ENCODE data around the gene RAB4B. TPM values are rescaled to one million over a fixed set of nuclear protein-coding genes. Genes with fewer than 3 reads are reported as not detected.

Gene RAB4B
- total and polyA plus RNA-seq, 2 donors (not counting 1 experiment from before 2014, with no cell fraction given) = 108 to 141 TPM

DNA sequence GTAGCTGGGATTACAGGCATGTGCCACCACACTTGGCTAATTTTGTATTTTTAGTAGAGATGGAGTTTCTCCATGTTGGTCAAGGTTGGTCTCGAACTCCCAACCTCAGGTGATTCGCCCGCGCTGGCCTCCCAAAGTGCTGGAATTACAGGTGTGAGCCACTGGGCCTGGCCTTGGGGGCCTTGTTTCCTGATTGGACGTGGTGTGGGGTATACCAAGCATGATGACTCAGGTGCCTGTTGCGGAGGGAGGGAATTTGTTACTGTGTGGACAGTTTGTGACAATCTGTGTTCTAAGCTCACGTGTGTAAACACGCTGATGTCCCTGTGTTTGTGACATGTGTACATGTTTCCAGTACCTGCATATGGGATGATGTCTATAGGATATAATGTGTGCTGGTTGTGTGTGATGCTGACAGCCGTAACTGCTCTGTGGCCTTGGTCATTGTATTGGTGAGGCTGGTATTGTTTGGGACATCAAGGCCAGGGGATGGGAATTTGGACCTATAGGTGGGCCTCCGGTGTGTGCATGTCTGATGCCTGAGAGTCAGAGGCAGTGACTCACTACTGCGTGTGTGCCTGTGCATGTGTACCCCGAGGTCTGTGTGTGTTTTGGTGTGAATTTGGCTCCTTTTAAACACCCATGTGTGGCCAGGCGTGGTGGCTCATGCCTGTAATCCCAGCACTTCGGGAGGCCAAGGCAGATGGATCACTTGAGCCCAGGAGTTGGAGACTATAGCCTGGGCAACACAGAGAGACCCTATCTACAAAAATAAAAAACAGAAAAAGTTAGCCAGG is 19.3 kb downstream of the RAB4B start:
- H3K79me2 ChIP-seq (ENCODE audit: control insufficient read depth, insufficient read depth, low read length) = peaks cover 40% of the 10 kb centered on the region
- peak overlapping the region; percentile 79 for H3K9ac ChIP-seq (ENCODE audit: low read length)
- intact Hi-C loops (cut with micrococcal nuclease) = loop anchor here (5.0 kb wide), 1 partner anchor 185 kb away; no protein-coding TSS in a partner anchor
- ChIA-PET CTCF (interaction anchor here (0.7 to 4.9 kb wide), 7 partner anchors 11 to 135 kb away, joined by 3 to 48 read pairs (median 7); partner anchors contain the start of genes COQ8B, ITPKC and RAB4B), POLR2A (interaction anchor here (1.1 to 3.1 kb wide), 8 partner anchors 10 to 134 kb away, joined by 4 to 68 read pairs (median 6); partner anchors contain the start of genes ACTMAP, RAB4B and SNRPA)
- H3K9me3 Mint-ChIP-seq (ENCODE audit: insufficient read depth) = no peaks in the 10 kb centered on the region
- no peaks in the 10 kb centered on the region for H3K27me3 ChIP-seq (replicated peaks in 1 of 4; ENCODE audit: control extremely low read depth in 1 of 4, control insufficient read depth in 3 of 4, insufficient read depth in 4 of 4, low read length in 3 of 4)
- H3K36me3 ChIP-seq (replicated peaks in 1 of 2; ENCODE audit: control extremely low read depth in 1 of 2, control insufficient read depth in 1 of 2, extremely low read depth in 1 of 2, insufficient read depth in 2 of 2, low read length in 1 of 2) = peaks cover 0 to 36% of the 10 kb centered on the region in 2 experiments
- DNase-seq (no peak), ATAC-seq (ENCODE audit: low read depth) (no peak)
- H3K27me3 Mint-ChIP-seq = no peaks in the 10 kb centered on the region
- no peaks in the 10 kb centered on the region for H3K9me3 ChIP-seq (ENCODE audit: control extremely low read depth in 1 of 3, control insufficient read depth in 2 of 3, insufficient read depth in 1 of 3, low read length in 2 of 3)
- H3K4me1 Mint-ChIP-seq = peaks cover 47% of the 10 kb centered on the region
- H3K27ac ChIP-seq (ENCODE audit: low read length in 2 of 2) = peak overlapping the region; percentile 85 to 90
- H2AFZ ChIP-seq (ENCODE audit: insufficient read depth, low read depth, low read length, poor library complexity, severe bottlenecking) = peak overlapping the region; percentile 76
- peak overlapping the region; percentile 73 for H3K4me3 Mint-ChIP-seq
- H3K4me2 ChIP-seq (replicated peaks; ENCODE audit: low read depth, low read length, poor library complexity, severe bottlenecking) = peak overlapping the region; percentile 82
- whole genome bisulfite sequencing (ENCODE audit: insufficient coverage) = over 99% methylated on average over 9 of the region's 14 CpGs
- H4K20me1 ChIP-seq (ENCODE audit: control insufficient read depth, insufficient read depth, low read length, poor library complexity, severe bottlenecking) = peaks cover 27% of the 10 kb centered on the region
- peak overlapping the region in 3 of 5 experiments; percentile 61 to 82 (median 67) for H3K4me3 ChIP-seq (ENCODE audit: control extremely low read depth in 1 of 5, extremely low read depth in 1 of 5, insufficient read depth in 1 of 5, low read depth in 2 of 5, low read length in 4 of 5)
- TF ChIP-seq EZH2 (IDR thresholded peaks at IDR 0.05; ENCODE audit: borderline replicate concordance, insufficient read depth, low read depth, low read length, poor library complexity, severe bottlenecking) = no peak
- TF ChIP-seq, protein P1, sequence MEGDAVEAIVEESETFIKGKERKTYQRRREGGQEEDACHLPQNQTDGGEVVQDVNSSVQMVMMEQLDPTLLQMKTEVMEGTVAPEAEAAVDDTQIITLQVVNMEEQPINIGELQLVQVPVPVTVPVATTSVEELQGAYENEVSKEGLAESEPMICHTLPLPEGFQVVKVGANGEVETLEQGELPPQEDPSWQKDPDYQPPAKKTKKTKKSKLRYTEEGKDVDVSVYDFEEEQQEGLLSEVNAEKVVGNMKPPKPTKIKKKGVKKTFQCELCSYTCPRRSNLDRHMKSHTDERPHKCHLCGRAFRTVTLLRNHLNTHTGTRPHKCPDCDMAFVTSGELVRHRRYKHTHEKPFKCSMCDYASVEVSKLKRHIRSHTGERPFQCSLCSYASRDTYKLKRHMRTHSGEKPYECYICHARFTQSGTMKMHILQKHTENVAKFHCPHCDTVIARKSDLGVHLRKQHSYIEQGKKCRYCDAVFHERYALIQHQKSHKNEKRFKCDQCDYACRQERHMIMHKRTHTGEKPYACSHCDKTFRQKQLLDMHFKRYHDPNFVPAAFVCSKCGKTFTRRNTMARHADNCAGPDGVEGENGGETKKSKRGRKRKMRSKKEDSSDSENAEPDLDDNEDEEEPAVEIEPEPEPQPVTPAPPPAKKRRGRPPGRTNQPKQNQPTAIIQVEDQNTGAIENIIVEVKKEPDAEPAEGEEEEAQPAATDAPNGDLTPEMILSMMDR (IDR thresholded peaks at IDR 0.05) = no peak
- peaks cover 42 to 46% of the 10 kb centered on the region in 2 donors for H3K4me1 ChIP-seq (ENCODE audit: control insufficient read depth in 2 of 2, insufficient read depth in 2 of 2, low read length in 2 of 2)
- H3K27ac Mint-ChIP-seq = peak overlapping the region; percentile 98

All from B cell (primary cell).